Body of pancreas (tissue), 4 donors: ENCODE results near the gene DNAJB5. TPM values are rescaled to one million over a fixed set of nuclear protein-coding genes. Genes with fewer than 3 reads are reported as not detected.
"Not testable (repeated sequence)": the region's sequence is repeated elsewhere in the genome, so short reads cannot be mapped to it uniquely, and the experiment has no call there.

Source experiments
- ATAC-seq: fragments of 150-250 bp; one replicate; pipeline ENCODE4 v1.9.1; 2016
- DNase-seq, 4 donors: peaks; one replicate each; pipeline ENCODE4 v3.0.0-alpha.2; 2019
- H3K27ac ChIP-seq, 4 donors: fragments of 200-600 bp; sonication (generic); 1 replicate in 3 of 4; 2 replicates in 1 of 4; pipeline versions ENCODE4 v1.5.1 to v1.6.1; 2016 to 2019; ENCODE audit warnings: mild to moderate bottlenecking in 1 of 4, mixed read lengths in 1 of 4, moderate library complexity in 1 of 4
- H3K27me3 ChIP-seq, 2 donors: fragments of 200-600 bp; sonication (generic); one replicate each; pipeline ENCODE4 v1.6.0; 2016; ENCODE audit warnings: mild to moderate bottlenecking in 1 of 2
- H3K36me3 ChIP-seq, 2 donors: fragments of 200-600 bp; sonication (generic); replicated peaks in 1 of 2; 2 replicates each; pipeline ENCODE4 v1.5.1; 2016; ENCODE audit warnings: low read depth in 2 of 2; ENCODE audit not compliant: insufficient read depth in 1 of 2
- H3K4me1 ChIP-seq: fragments of 200-600 bp; sonication (generic); one replicate; pipeline ENCODE4 v1.6.0; 2016
- H3K4me3 ChIP-seq, 2 donors: fragments of 200-600 bp; sonication (generic); 1 replicate in 1 of 2; 2 replicates in 1 of 2; pipeline ENCODE4 v1.5.1; 2016 to 2019
- H3K9me3 ChIP-seq, 3 donors: fragments of 200-600 bp; sonication (generic); 1 replicate in 2 of 3; 2 replicates in 1 of 3; pipeline ENCODE4 v1.5.1; 2016
- POLR2A ChIP-seq, 3 donors: fragments of 450-650 bp; IDR thresholded peaks; one replicate each; pipeline ENCODE4 v1.6.1; 2016; ENCODE audit warnings: antibody characterized with exemption in 3 of 3, mild to moderate bottlenecking in 2 of 3
- WGBS, 2 donors: methylation state at CpG; one replicate each; pipeline ENCODE4 v1.1.5; 2017; 5-methylcytosine and 5-hydroxymethylcytosine counted together
- intact Hi-C: fragments of 100-400 bp; cut with DNase I; formaldehyde crosslinking; loops from one replicate; pipeline ENCODE4 v1.15.1; 2023
- total RNA-seq, 2 donors: library from RNA; depleted of rRNA; stranded (reverse); fragments of >200 nt; gene quantifications; one replicate each; pipeline ENCODE4 v1.1.0, GENCODE V29; 2016
- TF ChIP-seq, protein P1 (sequence below), 7 experiments: fragments of 450-650 bp in 4 of 7; fragments of 200-600 bp in 3 of 7; sonication (generic) in 3 of 7; IDR thresholded peaks; one replicate each; pipeline ENCODE4 v1.5.1; 2016 to 2019; ENCODE audit warnings: antibody characterized with exemption in 7 of 7

Gene DNAJB5
- total RNA-seq, 2 donors from 2014 or later = 5.3 to 5.7 TPM

DNA sequence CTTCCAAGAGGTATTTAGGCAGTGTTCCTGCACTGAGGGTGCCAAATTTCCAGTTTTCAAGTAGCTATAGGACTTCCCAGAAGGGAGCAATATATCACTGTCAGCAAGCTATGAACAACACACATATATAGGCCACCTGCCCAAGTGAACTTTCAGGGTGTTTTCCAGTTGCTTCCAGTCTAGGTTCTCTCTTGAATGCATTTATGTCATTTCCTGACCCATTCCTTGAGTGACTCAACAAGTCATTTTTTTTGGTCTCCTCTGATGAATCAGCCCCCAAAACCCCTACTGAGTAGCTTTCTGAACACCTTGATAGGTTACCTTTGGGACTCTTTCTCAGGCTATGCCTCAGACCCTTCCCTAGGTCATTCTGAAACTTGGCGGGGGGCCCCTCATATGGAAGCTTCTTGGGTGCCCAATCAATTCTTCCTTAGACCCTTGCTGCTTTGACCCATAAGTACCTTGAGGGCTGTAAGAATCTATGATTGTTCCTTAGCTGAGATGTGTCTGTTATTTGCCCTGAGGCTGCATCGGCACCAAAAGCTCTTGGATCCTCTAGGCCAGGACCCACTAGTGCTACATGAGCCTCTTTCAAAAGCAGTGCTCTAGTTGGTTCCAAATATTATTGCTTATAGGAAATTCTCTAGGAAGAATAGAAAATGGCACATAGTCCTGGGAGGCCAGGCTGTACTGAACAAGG, 12.4 kb downstream of the DNAJB5 start:
- WGBS, 2 donors = 100% methylated on average over 2 of the region's 2 CpGs
- TF ChIP-seq, protein P1, sequence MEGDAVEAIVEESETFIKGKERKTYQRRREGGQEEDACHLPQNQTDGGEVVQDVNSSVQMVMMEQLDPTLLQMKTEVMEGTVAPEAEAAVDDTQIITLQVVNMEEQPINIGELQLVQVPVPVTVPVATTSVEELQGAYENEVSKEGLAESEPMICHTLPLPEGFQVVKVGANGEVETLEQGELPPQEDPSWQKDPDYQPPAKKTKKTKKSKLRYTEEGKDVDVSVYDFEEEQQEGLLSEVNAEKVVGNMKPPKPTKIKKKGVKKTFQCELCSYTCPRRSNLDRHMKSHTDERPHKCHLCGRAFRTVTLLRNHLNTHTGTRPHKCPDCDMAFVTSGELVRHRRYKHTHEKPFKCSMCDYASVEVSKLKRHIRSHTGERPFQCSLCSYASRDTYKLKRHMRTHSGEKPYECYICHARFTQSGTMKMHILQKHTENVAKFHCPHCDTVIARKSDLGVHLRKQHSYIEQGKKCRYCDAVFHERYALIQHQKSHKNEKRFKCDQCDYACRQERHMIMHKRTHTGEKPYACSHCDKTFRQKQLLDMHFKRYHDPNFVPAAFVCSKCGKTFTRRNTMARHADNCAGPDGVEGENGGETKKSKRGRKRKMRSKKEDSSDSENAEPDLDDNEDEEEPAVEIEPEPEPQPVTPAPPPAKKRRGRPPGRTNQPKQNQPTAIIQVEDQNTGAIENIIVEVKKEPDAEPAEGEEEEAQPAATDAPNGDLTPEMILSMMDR (IDR thresholded peaks at IDR 0.05) = no peak
- no peak for TF ChIP-seq POLR2A (IDR thresholded peaks at IDR 0.05)
- Histone ChIP-seq H3K4me1 (no peaks in the 10 kb centered on the region), H3K4me3 (no peak overlapping the region), H3K27ac (no peak overlapping the region), H3K9me3 (no peaks in the 10 kb centered on the region), H3K27me3 (no peaks in the 10 kb centered on the region), H3K36me3 (no peaks in the 10 kb centered on the region)
- intact Hi-C loops = no loop called here
- DNase-seq = no peak
- ATAC-seq = no peak

DNA sequence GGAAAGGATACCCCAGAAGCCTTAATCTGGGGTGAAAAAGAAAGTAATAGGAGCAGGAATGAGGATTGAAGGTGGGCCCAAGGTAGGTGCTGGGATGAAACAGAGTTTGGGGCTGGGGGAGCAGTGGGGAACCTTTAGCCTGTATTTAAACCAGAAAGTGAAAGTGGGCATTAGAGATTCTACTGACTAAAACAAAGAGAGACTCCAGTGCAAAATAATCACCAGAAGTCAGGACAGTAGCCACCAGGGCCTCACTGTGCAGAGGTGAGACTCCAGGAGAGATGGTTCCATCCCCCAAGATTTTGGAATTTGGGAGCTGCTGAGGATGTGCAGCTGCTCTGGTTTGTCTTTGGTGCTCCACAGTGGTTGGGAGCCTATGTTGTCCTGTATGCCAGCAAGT, 13.1 kb downstream of the DNAJB5 start:
- ATAC-seq (no peak), DNase-seq (no peak)
- TF ChIP-seq, protein P1 (IDR thresholded peaks at IDR 0.05) = no peak
- no peak for TF ChIP-seq POLR2A (IDR thresholded peaks at IDR 0.05)
- Histone ChIP-seq H3K27me3 (no peaks in the 10 kb centered on the region), H3K4me1 (no peaks in the 10 kb centered on the region), H3K36me3 (no peaks in the 10 kb centered on the region), H3K4me3 (no peak overlapping the region), H3K9me3 (no peaks in the 10 kb centered on the region), H3K27ac (no peak overlapping the region)
- intact Hi-C loops = no loop called here

DNA sequence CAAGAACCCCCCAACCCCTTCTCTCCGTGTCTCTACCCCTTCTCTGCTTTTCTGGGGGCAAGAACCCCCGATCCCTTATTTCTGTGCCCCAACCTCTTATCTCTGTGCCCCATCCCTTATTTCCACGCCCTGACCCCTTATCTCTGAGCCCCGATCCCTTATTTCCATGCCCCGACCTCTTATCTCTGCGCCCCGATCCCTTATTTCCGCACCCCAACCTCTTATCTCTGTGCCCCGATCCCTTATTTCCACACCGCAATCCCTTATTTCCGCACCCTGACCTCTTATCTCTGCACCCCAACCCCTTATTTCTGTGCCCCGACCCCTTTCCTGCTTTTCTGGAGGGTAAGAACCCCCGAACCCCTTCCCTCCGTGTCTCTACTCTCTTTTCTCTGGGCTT, 14.8 kb downstream of the DNAJB5 start:
- H3K4me1 ChIP-seq, H3K4me3 ChIP-seq, intact Hi-C loops, DNase-seq, H3K36me3 ChIP-seq, H3K27me3 ChIP-seq, H3K9me3 ChIP-seq, H3K27ac ChIP-seq, ATAC-seq: not testable (repeated sequence)
- WGBS, 2 donors = 82 to 89% methylated on average over 13 to 14 of the region's 14 CpGs

DNA sequence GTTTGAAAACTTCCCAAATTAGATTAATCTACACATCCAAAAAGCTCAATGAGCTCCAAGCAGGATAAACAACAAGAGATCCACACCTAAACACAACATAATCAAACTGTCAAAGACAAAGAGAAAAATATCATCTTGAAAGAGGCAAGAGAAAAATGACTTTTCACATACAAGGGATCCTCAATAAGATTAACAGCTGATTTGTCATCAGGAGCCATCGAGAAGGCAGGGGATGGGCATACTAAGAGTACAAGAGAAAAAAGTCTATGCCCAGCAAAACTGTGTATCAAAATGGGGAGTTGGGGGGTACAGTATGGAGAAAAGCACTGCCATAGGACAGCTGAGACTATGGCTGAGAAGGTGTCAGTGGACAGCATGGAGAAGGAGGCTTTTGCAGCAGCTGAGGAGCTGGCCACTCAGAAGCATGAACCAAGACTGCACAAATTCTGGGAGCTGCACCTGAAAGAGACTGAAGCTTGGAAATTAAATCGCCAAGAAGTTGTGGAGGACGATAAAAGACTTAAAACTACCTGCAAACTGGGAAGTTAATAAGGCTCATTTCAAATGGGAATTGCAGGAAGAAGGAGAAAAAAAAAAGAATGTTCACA, 20.9 kb downstream of the DNAJB5 start:
- ATAC-seq (no peak), DNase-seq (no peak)
- TF ChIP-seq, protein P1 (IDR thresholded peaks at IDR 0.05) = no peak
- Histone ChIP-seq H3K4me1 (no peaks in the 10 kb centered on the region), H3K4me3 (no peak overlapping the region), H3K27ac (no peak overlapping the region), H3K27me3 (no peaks in the 10 kb centered on the region), H3K36me3 (peaks cover 0 to 4% of the 10 kb centered on the region in 2 donors), H3K9me3 (peaks cover 0 to 5% (median 0%) of the 10 kb centered on the region in 3 donors)
- WGBS, 2 donors = 93 to 95% methylated on average over 3 of the region's 3 CpGs
- intact Hi-C loops = no loop called here

DNA sequence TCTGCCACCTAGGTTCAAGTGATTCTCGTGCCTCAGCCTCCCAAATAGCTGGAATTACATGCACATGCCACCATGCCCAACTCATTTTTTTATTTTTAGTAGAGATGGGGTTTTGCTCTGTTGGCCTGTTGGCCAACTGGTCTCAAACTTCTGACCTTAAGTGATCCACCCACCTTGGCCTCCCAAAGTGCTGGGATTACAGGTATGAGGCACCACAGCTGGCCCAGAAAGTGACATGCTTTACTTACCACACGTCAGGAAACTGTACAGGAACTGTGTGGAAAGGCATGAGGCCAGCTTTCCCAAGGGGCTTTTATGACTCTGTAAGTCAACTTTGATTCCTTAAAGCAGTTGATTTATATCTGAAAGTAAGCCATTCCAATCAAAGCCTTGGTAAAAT, 25.0 kb downstream of the DNAJB5 start:
- no peak overlapping the region for H3K27ac ChIP-seq
- no peak for DNase-seq
- WGBS, 2 donors = 85 to 86% methylated on average over 2 of the region's 2 CpGs

DNA sequence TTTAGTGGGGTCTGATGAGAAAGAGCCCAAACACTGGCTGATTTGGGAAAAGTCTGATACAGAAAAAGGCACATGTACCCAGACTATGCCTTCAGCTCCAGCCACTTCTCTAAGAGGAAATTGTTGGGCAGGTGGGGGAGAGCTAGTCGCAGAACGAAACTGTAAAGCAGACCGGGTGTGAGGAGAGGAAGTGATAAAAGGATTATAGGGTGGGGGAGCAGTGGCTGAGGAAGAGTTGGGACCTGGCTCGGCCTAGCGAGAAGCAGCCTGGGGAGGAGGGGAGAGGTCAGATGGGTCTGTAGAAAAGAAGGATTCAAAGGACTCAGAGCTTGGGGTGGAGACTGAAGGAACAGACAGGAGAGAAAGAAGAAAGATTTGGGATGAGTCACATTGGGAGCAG, 33.9 kb downstream of the DNAJB5 start:
- WGBS, 2 donors = 65 to 89% methylated on average over 5 of the region's 5 CpGs
- H3K36me3 ChIP-seq, H3K27me3 ChIP-seq, H3K4me3 ChIP-seq, intact Hi-C loops, H3K9me3 ChIP-seq, DNase-seq, H3K4me1 ChIP-seq, ATAC-seq, H3K27ac ChIP-seq: not testable (repeated sequence)

More for the DNA sequence above, 25.0 kb downstream of the DNAJB5 start:
- peaks cover 0 to 5% (median 0%) of the 10 kb centered on the region in 3 donors for H3K9me3 ChIP-seq
- intact Hi-C loops = no loop called here
- H3K4me3 ChIP-seq = no peak overlapping the region
- no peaks in the 10 kb centered on the region for H3K27me3 ChIP-seq
- TF ChIP-seq POLR2A (IDR thresholded peaks at IDR 0.05) = no peak
- TF ChIP-seq, protein P1 (IDR thresholded peaks at IDR 0.05) = no peak
- peaks cover 0 to 4% of the 10 kb centered on the region in 2 donors for H3K36me3 ChIP-seq
- no peaks in the 10 kb centered on the region for H3K4me1 ChIP-seq
- no peak for ATAC-seq
